HG03135 (cell line): ENCODE measurements around the gene MPC1.

Source experiments
- ATAC-seq: cut with Tn5 transposase; IDR thresholded peaks from one replicate; pipeline ENCODE4 v1.9.1; 2021; ENCODE audit warnings: mild to moderate bottlenecking, moderate library complexity; ENCODE audit not compliant: unreplicated experiment

The MPC1 gene

DNA sequence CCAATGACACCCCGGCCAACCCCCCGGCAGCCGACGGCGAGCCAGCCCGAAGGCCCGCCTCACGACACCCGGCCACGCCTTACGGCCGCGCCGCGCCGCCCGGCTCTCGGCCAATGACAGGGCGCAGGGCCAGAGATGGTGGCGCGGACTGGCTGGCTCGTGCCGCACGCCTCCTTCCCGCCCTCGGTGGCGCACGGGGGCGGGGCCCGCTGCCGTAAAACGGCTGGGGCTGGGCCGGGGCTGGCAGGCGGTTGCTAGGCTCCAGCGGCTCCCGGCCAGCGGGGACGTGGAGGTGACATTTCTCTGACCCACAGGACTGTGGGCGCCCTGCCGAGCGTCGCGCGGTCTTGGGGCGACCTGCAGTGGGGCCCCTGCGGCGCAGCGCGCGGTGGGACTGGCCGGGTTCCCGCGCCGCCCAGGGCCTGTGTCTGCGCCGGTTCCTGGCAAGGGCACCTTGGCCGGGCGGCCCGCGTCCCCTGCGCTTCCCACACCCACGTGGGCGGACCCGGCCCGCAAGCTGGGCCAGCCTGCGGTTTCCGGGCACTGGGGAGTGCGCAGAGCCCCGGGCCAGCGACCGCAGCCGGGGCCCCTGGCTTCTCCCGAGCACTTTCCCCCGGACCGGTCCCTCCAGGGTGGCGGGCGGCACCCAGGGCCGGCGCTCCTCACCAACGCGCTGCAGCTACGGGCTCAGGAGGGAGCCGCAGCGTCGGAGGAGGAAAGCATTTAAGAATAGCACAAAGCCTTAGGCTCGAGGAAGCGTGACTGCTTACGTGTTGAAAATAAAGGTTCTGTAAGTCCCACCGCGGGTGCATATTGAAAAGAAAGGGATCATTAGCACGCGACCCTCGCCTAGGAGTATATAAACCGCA is at the start of gene MPC1:
Gene MPC1, minus strand, starts transcription at position 8 of the 869 bp plus-strand sequence. CDS start 64 bp downstream, outside the sequence.
- ATAC-seq = peak; percentile 83

DNA sequence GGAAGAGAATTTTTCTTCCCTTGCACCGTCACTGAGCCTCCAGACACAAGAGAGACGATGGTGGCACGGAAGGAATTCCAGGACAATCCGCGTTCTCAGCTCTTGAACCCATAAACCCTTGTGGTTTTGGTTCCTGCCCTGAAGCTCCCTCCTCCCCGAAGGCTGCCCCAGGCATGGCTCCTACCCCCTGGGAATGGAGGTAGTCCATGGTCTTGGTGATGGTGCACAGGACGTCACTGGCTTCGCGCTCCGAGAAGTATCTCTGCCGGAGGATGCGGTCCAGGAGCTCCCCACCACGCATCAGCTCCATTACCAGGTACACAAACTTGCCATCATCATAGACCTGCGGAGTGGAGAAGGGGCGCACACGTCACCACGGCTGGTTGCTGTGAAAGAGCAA is 47.5 kb upstream of the MPC1 start:
- ATAC-seq = no peak

DNA sequence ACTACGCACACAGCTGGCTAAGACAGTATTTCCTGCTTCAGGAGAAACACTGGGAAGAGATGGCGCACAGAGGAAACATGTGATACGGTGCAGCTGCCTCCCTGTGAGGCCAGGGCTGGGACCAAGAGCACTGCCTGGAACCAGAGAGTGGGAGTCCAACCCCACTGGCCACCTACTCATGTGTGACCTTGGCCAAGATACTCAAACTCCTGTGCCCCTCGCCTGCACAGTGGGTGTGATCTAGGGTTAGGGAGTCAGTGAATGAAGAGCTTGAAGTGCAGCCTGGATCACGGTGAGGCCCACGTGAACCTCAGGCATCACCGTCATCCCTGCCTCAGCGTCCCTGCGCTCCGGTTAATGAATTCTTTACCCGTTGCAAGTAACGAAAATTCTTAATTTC is 41.7 kb upstream of the MPC1 start:
- ATAC-seq = no peak

DNA sequence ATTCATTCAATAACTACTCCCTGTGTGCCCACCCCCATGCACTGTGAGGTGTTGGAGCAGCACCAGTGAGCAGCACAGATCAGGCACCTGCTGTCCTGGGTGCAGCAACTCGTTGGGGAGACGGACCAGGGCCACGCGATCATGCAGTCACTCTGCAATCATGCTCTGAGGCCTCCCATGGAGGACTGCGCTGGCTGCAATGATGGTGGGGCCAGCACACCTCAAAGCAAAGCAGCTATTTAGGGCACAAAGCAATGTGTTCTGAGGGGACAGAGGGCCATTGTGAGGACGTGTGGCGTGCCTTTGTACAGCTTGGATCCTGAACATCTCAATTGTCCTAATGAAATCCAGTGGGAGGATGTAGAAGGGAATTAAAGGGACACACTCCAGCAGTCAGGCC is 41.0 kb upstream of the MPC1 start:
- no peak for ATAC-seq

DNA sequence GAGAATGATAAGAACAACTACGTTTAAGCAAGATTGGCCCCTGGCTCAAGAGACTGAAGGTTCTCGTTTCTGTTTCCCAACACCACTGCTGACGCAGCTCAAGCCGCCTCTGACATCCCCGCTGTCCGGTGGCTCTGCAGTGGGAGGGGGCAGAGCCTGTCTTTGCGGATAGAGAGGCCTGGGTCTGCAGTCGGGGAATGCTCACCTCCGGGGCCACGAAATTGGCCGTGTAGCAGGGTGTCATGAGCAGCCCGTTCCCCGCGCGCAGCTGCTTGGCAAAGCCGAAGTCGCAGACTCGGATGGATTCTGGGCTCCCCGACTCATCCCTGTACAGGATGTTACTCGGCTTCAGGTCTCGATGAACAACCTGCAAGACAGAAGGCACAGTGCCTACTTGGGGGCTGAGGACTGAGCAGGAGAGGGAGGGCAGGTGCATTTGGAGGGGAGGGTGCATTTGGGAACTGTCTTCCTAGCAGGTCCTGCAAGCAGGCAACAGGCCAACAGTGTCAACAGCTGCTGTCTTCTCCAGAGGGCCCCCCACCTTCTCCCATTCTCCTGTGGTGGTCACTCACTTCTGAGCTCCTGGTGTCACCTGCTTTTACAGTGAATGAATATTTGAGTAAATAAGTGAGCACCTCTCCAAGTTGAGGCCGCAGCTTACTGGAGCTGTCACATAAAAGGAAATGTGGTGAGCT is 40.5 kb upstream of the MPC1 start:
- ATAC-seq = no peak

DNA sequence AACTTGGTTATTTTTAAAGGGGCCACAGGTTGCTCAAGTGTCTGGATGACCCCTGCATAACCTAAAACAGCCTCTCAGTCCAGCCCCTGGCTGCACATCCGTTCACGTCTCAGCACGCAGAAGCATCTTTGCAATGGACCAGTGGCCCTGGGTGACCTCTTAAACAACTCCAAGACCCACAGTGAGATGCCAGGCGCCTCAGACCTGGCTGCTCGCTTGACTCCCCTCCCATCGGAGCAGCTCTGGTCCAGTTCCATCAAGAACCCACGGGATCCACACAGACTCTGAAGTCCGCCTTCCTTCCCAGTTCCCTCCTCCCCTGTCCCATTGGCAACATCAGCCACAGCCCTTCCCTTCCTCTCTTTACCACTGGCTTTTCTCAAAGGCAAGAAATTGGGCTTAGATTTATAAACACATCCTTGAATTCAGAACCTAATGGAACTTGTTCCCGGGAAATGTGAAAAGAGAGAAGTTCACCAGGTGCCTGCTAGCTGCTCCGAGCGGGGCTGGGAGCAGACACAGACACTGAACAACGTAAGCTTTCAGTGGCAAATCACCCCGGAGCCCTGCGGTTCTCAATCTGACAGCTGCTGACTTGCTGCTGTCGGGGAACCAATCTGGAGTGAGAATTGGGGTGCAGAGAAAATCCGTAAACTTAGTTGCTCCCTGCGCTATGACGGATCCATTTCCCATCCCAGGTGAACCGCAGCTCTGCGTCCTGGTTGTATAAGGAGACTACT is 39.6 kb upstream of the MPC1 start:
- no peak for ATAC-seq

DNA sequence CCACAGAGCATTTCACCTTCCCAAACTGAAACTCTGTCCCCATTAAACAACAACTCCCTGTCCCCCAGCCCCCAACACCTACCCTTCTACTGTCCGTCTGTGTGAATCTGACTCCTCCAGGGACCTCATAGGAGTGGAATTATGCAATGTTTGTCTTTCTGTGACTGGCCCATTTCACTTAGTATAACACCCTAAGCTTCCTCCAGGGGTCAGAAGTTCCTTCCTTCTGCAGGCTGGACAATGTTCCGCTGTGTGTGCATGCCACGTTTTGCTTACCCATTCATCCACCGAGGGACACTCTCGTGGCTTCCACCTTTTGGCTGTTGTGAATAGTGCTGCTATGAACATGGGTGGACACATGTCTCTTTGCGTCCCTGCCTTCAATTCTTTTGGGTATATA is 37.6 kb upstream of the MPC1 start:
- ATAC-seq = no peak

DNA sequence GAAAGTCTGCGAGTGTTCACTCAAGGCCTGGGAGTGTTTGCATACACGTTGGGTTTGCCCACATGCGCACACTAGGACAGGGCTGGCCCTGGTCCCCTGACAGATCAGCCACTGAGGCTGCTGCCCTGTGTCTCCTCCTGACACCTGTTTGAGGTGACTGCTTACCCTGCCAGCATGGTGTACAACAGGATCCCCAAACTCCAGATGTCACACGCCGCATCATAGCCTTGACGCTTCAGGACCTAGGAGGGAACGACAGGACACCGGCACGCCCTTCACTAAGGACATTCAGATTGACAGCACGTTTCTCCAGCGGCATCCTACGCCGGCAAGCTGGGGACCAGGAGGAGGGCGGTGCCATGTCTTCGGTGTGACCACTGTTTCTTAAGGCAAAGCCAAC is 37.0 kb upstream of the MPC1 start:
- ATAC-seq = no peak

DNA sequence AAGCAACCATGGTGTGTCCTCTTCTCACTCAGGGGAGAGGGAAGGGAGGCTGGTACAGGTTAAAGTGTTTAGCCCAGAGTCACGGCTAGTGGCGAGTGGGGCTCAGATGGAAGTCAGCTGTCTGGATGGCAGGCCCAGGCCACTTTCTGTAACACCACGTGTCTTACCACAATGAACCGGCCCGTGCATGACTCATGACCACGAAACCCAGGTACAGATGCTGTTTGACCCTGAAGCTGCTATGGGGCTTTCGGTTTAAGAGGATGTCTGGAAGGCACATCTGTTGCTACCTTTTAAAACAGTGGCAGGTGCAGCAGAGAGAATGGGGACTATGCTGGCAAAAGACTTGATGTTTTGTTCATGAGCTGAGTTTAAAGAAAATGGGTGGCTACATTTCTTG is 36.5 kb upstream of the MPC1 start:
- ATAC-seq = peak; percentile 97

DNA sequence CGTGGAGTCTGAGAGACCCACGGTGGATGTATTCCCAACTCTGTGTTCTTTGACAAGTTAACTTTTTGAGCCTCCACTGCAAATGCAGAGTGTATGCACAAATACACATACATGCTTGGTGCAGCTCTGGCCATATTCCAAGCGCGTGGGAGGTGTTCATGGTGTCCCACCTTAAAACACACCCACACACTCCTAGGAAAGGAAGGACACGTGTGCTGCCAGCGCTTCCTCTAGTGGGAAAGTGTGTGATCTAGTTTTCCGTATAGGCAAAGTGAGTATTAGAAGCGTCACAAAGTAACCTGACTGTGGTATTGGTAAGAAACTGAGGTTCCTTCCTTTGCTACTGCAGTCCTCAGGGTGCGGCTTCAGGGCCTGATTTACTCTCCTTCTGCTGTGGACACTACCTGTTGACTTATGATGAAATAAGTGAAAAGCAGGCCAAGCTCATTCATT is 36.0 kb upstream of the MPC1 start:
- no peak for ATAC-seq

DNA sequence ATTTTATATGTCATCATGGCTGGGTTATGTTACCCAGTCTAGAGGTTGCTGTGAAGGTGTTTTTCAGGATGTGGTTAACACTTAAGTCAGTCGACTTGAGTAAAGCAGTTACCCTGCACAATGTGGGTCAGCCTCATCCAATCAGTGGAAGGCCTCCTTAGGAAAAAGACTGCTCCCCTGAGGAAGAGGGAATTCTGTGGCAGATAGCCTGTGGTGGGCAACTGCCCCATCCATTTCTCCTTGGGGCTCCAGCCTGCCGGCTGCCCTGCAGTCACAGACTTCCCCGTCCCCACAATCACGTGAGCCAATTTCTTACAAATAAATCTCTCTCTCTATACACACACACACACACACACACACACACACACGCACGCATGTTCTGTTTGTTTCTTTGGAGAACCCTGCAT is 34.5 kb upstream of the MPC1 start:
- ATAC-seq = no peak

DNA sequence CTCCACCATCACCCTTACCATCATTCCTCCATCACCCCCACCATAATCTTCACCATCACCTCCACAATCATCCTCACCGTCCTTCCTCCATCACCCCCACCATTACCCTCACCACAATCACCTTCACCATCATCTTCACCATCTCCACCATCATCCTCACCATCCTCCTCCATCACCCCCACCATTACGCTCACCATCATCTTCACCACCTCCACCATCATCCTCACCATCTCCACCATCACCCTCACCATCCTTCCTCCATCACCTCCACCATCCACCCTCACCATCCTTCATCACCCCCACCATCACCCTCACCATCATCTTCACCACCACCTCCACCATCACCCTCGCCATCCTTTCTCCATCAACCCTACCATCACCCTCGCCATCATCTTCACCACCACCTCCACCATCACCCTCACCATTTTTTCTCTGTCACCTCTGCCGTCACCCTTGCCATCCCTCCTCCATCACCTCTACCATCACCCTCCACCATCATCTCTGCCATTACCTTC is 33.1 kb upstream of the MPC1 start:
- ATAC-seq = no peak

DNA sequence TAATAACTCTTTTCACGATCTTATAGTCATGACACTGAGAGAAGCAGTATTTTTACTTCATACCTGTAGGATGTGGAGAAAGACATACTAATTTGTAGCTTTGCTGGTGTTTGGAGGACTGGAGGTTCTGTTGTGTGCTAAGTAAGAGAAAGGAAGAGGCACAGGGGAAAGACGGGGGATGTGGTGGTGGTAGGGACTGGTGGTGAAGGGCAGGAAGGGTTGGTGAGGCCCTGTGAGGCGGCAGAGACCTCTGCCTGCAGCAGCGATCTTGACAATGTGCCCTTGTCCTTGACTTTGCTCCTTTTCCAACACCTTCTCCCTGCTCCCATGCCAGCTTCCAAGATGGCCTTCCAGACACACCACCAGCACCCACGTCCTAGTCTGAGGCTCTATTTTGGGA is 32.6 kb upstream of the MPC1 start:
- no peak for ATAC-seq

DNA sequence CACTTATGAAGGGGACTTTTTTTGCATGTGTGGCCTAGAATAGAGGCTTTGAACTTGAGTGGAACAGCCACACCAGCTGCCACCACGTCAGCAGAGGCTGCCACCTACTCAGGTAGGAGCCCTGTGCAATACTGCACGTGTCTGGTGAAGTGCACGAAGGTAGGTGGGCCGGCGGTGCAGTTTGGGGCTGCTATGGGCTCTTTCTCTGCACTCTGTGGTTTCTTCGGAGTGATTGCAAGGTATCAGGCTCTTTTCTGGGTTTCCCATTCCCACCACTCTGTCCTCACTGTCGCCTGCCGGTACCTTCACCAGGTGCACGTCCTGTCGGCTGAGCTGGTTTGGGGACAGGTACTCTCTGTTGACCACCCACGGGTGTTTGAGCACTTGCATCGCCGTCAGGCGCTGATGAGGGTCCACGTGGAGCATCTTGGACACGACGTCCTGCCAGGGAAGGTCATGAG is 30.8 kb upstream of the MPC1 start:
- no peak for ATAC-seq

DNA sequence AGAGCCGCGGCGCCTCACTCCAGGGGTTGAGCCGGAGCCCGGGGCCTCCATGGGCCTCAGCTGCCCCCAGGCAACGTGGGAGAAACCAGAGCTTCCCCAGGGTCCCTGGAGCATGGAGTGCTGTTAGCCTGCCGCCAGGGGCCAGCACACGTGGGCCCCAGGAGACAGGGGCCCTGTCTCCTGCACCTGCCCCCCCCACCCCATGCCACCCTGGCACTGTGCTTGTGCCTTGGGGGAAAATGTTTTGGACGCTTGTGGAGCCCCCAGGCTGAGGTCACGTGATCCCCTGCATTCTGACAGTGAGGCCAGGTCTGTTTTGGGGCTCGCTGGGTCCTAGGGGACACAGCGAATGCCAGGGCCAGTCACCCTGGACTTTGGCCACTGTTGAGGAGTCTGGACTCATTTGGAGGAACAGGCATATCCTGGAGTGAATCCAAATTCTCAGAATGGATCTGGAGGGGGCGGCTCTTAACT is 30.2 kb upstream of the MPC1 start:
- ATAC-seq = no peak

DNA sequence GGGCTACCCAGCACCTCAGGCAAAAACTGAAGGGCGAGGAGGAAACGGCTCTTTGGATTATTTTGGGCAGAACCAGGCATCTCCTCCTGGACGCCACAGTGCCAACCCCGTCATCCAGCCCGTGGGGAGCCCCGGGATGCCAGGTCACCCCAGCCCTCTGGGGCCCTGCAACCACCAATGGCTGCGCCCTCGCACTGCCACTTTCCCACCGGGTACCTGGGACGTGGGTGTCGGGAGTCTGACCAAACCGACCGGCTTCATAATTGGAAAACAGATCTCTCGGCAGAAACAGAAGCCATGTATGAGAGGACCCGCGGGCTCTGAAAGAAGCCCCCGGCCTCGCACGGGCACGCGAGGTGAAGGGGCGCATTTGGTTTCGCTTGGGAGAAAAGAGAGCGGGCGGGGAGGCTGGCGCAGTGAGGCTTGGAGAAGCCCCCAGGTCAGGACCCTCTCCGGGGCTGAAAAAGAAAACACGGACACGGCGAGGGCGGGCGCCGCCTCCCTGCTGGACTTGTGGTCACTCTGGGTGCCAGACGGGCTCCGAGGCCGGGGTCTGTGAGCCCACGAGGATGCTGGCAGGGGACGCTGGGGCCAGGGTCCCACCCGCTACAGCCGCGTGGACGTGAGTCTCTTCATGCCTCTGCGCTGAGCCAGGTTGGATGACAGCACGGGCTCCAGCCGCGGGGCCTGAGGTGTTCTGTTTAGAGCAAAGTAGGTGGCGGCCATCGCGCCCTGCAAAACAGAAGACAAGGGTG is 29.6 kb upstream of the MPC1 start:
- no peak for ATAC-seq

DNA sequence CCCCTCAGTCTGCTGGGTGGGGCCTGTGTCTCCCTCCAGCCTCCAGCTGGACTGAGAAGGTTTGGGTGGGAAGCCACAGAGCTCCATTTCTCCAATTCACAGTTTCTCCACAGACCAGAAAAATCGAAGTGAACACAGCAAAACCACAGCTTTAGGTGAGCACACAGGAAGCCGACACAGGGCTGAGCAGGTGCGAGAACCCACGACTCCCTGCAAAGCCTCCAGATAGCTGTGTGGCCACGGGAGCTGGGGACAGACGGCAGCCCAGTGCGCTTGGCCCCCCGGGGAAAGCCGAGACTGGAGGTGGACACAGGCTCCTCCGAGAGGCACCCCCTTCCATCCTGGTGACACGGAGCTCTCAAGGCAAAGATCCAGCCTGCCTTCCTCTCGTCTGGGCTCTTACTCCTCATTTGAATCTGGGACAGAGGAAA is 29.0 kb upstream of the MPC1 start:
- ATAC-seq = no peak

DNA sequence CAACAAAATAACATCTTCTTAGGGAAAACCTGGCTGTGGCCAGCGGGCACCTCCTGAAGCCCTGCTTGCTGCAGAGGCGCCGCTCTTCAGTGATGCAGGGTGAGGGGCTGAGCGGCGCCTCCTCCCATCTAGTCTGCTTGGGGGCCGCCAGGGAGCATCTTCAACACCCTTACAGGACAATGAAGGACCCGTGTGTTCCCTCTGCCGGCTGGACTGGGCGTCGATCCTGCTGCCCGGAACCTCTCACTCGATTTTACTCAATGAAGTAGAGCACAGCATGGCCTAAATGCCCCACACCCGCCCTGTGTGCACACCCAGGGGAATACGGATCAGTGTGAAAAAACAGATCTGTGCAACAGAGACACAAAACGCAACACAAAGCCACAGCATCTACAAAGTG is 28.5 kb upstream of the MPC1 start:
- no peak for ATAC-seq

DNA sequence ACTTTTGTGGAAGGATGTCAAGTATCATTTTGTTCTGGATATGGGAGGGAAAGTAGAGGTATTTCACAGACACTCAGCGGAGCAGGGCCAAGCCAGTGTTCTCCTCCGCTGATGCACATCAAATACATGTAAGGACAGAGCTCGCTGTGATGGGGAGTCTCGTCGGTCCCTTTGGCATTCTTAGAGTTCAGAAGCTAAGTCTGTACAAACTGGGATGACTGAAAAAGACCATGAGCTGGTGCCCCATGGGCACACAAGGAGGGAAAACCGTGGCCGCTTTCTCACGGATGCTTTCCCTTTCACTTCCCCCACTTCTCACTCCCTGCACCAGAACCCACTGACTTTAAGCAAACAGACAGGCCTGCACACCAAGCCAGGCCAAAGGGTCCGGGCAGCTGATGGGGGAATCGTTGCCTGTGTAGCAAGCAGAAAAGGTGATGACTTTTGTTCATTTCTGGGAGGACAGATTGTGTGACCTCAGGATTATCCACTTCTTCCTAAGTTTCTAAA is 27.7 kb upstream of the MPC1 start:
- no peak for ATAC-seq
